GM12865 (cell line): ENCODE measurements around the gene MYO1G.

ENCODE experiments used
- DNase-seq: peaks from one replicate; pipeline ENCODE4 v3.0.0; 2010; ENCODE audit warnings: low read depth
- H3K4me3 ChIP-seq: 2 replicates; pipeline ENCODE4 v1.5.1; 2011; ENCODE audit warnings: mild to moderate bottlenecking, low read depth, low read length, control low read depth
- TF ChIP-seq, protein P1 (sequence below): IDR thresholded peaks from 2 replicates; pipeline ENCODE4 v1.5.1; 2011; ENCODE audit warnings: low read length, control low read depth, low read depth, inconsistent platforms; ENCODE audit not compliant: insufficient read depth; ENCODE audit errors: missing control alignments

MYO1G gene

DNA sequence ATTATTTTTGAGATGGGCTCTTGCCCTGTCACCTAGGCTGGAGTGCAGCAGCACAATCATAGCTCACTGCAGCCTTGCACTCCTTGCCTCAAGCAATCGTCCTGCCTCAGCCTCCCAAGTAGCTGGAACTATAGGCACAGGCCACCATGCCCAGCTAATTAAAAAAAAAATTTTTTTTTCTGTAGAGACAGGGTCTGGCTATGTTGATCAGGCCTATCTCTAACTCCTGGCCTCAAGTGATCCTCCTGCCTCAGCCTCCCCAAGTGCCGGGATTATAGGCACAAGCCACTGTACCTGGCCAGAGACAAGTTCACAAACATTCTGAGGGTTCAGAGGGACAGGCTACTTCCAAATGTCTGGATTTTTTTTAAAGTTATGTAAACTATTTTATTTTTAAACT, 61.4 kb downstream of the MYO1G start:
- TF ChIP-seq, protein P1, sequence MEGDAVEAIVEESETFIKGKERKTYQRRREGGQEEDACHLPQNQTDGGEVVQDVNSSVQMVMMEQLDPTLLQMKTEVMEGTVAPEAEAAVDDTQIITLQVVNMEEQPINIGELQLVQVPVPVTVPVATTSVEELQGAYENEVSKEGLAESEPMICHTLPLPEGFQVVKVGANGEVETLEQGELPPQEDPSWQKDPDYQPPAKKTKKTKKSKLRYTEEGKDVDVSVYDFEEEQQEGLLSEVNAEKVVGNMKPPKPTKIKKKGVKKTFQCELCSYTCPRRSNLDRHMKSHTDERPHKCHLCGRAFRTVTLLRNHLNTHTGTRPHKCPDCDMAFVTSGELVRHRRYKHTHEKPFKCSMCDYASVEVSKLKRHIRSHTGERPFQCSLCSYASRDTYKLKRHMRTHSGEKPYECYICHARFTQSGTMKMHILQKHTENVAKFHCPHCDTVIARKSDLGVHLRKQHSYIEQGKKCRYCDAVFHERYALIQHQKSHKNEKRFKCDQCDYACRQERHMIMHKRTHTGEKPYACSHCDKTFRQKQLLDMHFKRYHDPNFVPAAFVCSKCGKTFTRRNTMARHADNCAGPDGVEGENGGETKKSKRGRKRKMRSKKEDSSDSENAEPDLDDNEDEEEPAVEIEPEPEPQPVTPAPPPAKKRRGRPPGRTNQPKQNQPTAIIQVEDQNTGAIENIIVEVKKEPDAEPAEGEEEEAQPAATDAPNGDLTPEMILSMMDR = no peak
- no peak overlapping the region for H3K4me3 ChIP-seq
- DNase-seq = no peak

DNA sequence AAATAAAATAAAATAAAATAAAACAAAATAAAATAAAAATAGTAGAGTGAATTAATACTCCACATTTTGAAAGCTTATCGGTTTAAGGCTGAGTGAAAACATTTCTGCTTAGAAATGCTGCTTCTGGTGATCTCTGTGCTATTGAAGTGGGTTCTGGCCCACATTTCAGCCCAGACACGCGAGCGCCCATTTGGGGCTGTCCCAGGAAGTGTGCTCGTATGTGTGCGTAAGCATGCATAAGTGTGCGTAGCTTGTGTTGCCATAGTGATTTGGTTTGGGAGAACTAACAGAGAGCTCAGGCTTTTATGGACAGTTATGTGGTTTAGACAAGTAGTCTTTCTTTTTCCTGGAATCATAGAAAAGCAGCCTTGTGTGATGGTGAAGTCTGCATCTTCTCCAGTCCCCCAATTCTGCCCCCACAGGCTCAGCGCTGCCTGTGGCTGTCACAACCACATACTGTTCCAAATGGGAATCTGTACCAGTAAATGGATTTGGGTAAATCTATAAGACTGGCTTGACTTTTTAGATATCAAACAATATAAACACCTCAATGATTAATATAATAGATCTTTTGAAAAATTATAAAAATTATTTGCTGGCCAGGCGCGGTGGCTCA, 63.7 kb downstream of the MYO1G start:
- TF ChIP-seq, protein P1 = no peak
- no peak overlapping the region for H3K4me3 ChIP-seq
- peak; percentile 59 for DNase-seq

DNA sequence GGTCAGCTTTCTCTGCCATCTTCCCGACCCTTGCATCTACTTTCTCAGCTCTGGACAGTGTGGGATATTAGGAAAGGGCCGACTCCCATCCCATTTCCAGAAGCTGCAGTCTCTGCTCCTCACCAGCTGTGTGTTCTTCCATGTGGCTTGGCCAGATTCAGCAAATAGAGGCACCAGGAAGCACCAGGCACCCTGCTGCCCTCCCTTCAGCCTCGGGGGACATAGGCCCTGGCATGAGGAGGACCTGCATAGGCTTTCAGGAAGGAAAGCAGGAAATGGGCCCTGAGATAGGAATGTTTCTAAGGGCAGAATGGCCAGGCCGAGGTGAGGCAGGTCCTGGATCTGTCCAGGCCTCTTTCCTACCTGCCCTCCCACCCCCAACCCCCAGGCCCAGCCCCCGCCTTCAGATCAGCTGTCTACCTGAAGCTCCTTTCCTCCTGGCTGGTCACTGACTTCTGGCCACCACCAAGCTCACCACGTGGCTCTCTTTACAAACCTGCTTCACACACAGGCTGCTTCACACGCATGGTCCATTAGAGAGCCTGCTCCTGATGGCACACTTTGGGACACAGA, 66.0 kb downstream of the MYO1G start:
- no peak overlapping the region for H3K4me3 ChIP-seq
- TF ChIP-seq, protein P1 = no peak
- no peak for DNase-seq
